Activated naive CD8-positive, alpha-beta T cell treated with anti-CD3 and anti-CD28 coated beads, Interleukin-2, amount 10 ng/mL, durations not matched to agents 7 days and 5 days (primary cell): ENCODE measurements around the gene SPECC1L. TPM values are rescaled to one million over a fixed set of nuclear protein-coding genes. Genes with fewer than 3 reads are reported as not detected.
A peak's percentile ranks its signal among the peaks of the same experiment; 100 is the strongest.

Source experiments
- ATAC-seq: fragments of 150-1000 bp; cut with Tn5 transposase; one replicate; pipeline ENCODE4 v1.10.0; 2021; ENCODE audit warnings: low read depth, moderate library complexity
- POLR2A ChIA-PET: fragments of 350-600 bp; sonication (Branson Sonifier 250); formaldehyde crosslinking; loops from one replicate; lab custom pipeline; 2021; ENCODE audit warnings: antibody characterized with exemption; lab: Charles Lee
- DNase-seq: peaks from one replicate; pipeline ENCODE4 v3.0.0; 2021
- H3K27ac Mint-ChIP-seq: one replicate; pipeline ENCODE4 v1.8.0; 2022; ENCODE audit warnings: mild to moderate bottlenecking, mixed read lengths
- H3K27me3 Mint-ChIP-seq: one replicate; pipeline ENCODE4 v1.8.0; 2022; ENCODE audit warnings: mild to moderate bottlenecking, moderate library complexity, mixed read lengths
- H3K36me3 Mint-ChIP-seq: one replicate; pipeline ENCODE4 v1.8.0; 2021; ENCODE audit warnings: mild to moderate bottlenecking, mixed read lengths
- H3K4me1 Mint-ChIP-seq: one replicate; pipeline ENCODE4 v1.8.0; 2021; ENCODE audit warnings: mixed read lengths
- H3K4me3 Mint-ChIP-seq: one replicate; pipeline ENCODE4 v1.8.0; 2022; ENCODE audit warnings: mild to moderate bottlenecking, moderate library complexity, mixed read lengths
- H3K9me3 Mint-ChIP-seq: one replicate; pipeline ENCODE4 v1.8.0; 2021; ENCODE audit warnings: mixed read lengths
- total RNA-seq, 2 experiments: library from RNA; stranded (reverse); gene quantifications; one replicate each; pipeline ENCODE4 v1.2.3, GENCODE V29; 2021

The SPECC1L gene
- total RNA-seq, 2 experiments from 2014 or later = 55.4 to 59.4 TPM

DNA sequence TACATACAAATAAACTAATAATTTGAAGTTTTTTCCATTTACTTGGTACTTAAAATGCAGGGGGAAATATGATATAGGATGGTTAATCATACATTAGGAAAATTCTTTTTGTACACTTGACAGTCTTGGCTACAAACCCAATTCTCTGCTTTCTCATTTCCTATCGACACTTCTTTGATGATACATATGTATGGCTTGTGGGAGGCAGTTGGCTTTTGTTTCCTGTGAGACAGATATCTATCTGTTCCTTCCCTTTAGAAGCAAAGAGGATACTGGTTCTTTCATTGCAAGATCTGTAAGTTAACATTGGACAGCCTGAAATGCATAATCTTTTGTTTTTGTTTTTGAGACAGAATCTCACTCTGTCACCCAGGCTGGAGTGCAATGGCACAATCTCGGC, 108.9 kb downstream of the SPECC1L start:
- peaks cover 37% of the 10 kb centered on the region for H3K36me3 Mint-ChIP-seq
- H3K27ac Mint-ChIP-seq = peak overlapping the region; percentile 83
- H3K27me3 Mint-ChIP-seq = no peaks in the 10 kb centered on the region
- POLR2A ChIA-PET = no interaction called here
- DNase-seq (no peak), ATAC-seq (peak; percentile 96)
- H3K4me1 Mint-ChIP-seq = peaks cover 22% of the 10 kb centered on the region
- H3K9me3 Mint-ChIP-seq = peaks cover 5% of the 10 kb centered on the region
- H3K4me3 Mint-ChIP-seq = peak overlapping the region; percentile 74

DNA sequence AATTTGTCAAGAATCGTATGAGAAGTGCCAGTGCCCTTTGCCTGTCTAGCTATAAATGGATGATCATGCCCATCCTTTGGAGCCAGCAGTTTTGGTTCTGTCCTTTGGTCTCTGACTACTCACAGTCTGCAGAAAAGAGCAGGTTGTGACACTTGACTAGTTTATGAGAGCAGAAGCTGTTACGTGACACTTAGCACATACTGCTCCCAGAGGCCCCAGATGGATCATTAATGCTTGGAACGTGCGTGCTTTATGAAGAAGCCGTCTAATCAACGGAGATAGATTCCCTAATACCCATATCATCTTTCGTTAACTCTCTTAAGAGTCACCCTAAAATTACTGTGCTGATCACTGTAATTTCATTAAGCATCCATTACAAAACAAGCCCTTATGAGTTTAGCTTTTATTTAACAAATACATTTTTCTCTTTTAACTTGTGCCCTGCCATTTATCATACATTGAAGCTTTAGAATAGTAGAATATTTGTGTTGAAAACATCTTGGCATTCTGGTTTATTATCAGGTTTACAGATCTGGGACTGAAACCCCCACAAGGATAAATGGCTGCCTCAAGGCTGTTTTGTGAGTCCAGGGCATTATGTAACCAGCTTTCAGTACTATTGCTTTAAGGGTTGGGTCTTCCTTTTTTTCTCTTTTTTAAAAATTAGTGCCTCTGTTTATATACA, 109.7 kb downstream of the SPECC1L start:
- Mint-ChIP-seq H3K9me3 (no peaks in the 10 kb centered on the region), H3K4me3 (peak overlapping the region; percentile 74), H3K27ac (peak overlapping the region; percentile 83), H3K27me3 (no peaks in the 10 kb centered on the region), H3K36me3 (peaks cover 30% of the 10 kb centered on the region), H3K4me1 (peaks cover 22% of the 10 kb centered on the region)
- no peak for ATAC-seq
- POLR2A ChIA-PET = no interaction called here
- no peak for DNase-seq

DNA sequence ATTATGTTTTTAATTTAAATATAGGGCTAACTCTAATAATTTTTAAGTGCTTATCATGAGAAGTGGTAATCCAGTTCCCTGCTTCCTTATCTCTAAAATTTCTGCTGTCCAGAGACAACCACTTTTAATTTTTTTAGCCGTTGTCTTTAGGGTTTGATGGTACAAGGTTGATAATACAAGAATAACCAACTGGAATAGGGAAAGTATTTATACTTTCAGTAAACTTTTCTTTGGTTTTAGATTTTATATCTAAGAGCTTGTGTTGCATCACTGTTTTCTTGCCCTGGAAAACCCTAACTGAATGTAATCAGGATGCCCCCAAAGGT, 110.2 kb downstream of the SPECC1L start:
- Mint-ChIP-seq H3K27ac (no peak overlapping the region), H3K27me3 (no peaks in the 10 kb centered on the region), H3K4me1 (peaks cover 22% of the 10 kb centered on the region), H3K36me3 (peaks cover 25% of the 10 kb centered on the region), H3K4me3 (no peak overlapping the region), H3K9me3 (no peaks in the 10 kb centered on the region)
- POLR2A ChIA-PET = no interaction called here
- DNase-seq (no peak), ATAC-seq (no peak)

DNA sequence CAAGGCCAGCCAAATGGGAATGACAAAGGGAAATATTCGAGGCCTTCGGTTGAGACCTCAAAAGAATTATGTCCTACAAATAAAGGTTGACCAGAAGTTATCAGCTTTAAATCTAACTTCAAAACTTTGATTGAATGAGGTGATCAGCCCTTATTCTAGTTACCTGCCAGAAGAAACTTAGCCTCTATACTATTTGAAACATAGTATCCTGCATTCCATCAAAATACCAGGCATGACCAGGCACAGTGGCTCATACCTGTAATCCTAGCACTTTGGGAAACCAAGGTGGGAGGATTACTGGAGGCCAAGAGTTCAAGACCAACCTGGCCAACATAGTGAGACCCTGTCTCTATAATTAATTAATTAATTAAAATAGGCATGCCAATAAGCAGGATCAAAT, 112.4 kb downstream of the SPECC1L start:
- ATAC-seq = no peak
- H3K9me3 Mint-ChIP-seq = no peaks in the 10 kb centered on the region
- no peak overlapping the region for H3K27ac Mint-ChIP-seq
- H3K4me3 Mint-ChIP-seq = no peak overlapping the region
- peaks cover 16% of the 10 kb centered on the region for H3K4me1 Mint-ChIP-seq
- H3K27me3 Mint-ChIP-seq = no peaks in the 10 kb centered on the region
- DNase-seq = no peak
- POLR2A ChIA-PET = interaction anchor here (0.7 kb wide), 1 partner anchor 17 kb away, joined by 4 read pairs; no protein-coding TSS in a partner anchor
- peaks cover 14% of the 10 kb centered on the region for H3K36me3 Mint-ChIP-seq

DNA sequence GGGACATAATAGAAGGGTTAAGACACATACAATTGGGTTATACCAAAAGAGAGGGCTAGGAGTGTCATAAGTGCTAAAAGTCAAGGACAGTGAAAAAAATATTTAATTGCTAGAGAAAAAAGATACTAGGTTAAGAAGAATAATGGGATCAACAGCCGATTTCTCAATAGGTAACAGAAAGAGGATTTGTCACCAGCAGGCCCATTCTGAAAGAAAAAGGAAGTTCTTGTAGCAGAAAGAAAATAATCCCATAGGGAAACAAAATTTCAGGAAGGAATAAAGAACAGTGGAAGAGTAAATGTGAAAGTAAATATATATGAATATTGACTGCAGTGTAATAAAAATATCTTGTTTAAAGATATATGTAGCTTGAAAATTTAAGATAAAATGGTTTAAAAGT, 113.5 kb downstream of the SPECC1L start:
- Mint-ChIP-seq H3K36me3 (peaks cover 16% of the 10 kb centered on the region), H3K4me1 (peaks cover 16% of the 10 kb centered on the region), H3K4me3 (no peak overlapping the region), H3K27me3 (no peaks in the 10 kb centered on the region), H3K27ac (no peak overlapping the region), H3K9me3 (no peaks in the 10 kb centered on the region)
- DNase-seq (no peak), ATAC-seq (no peak)
- POLR2A ChIA-PET = no interaction called here

DNA sequence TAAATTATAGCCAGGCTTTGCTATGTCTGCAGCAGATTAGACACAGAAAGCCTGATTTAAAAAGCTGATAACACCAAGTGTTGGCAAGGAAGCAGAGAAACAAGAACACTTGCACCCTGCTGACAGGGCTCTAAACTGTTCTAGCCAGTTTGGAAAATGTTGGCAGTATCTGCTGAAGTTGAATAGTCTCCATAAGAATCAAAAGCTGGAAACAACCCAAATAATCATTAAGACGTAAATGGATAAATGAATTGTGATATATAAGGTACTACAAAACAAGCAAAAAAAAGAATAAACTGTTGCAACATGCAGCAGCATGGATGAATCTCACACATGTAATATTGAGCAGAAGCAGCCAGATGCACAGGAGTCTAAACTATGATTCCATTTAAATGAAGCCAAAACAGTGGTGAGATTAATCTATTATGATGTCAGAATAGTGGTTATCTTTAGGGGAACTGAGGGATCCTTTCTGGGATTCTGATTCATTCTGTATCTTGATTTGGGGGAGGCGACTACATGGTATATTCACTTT, 116.4 kb downstream of the SPECC1L start:
- Mint-ChIP-seq H3K27me3 (no peaks in the 10 kb centered on the region), H3K27ac (no peak overlapping the region), H3K4me3 (no peak overlapping the region), H3K36me3 (peaks cover 19% of the 10 kb centered on the region), H3K4me1 (peaks cover 20% of the 10 kb centered on the region), H3K9me3 (no peaks in the 10 kb centered on the region)
- POLR2A ChIA-PET = no interaction called here
- DNase-seq (no peak), ATAC-seq (no peak)

DNA sequence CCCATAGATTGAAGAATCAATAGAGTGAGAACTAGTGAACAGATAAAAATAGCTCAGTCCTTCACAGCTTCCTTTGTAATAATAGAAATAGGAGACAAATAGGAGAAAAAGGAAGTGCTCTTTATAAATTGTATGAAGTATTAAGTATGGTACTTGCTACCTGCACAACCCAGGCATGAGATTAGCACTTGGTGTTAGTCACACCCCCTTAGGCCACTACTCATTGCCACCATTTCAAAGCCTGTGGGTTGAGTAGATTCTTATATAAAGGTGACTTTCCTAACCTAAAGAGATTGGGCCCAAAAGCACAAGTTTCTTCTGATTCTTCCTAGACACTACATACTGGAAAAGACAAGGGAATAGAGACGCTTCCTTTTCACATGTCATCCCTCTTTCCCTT, 119.0 kb downstream of the SPECC1L start:
- H3K36me3 Mint-ChIP-seq = peaks cover 26% of the 10 kb centered on the region
- ATAC-seq (no peak), DNase-seq (no peak)
- no peaks in the 10 kb centered on the region for H3K27me3 Mint-ChIP-seq
- H3K4me1 Mint-ChIP-seq = peaks cover 29% of the 10 kb centered on the region
- H3K4me3 Mint-ChIP-seq = no peak overlapping the region
- POLR2A ChIA-PET = no interaction called here
- H3K9me3 Mint-ChIP-seq = no peaks in the 10 kb centered on the region
- no peak overlapping the region for H3K27ac Mint-ChIP-seq

DNA sequence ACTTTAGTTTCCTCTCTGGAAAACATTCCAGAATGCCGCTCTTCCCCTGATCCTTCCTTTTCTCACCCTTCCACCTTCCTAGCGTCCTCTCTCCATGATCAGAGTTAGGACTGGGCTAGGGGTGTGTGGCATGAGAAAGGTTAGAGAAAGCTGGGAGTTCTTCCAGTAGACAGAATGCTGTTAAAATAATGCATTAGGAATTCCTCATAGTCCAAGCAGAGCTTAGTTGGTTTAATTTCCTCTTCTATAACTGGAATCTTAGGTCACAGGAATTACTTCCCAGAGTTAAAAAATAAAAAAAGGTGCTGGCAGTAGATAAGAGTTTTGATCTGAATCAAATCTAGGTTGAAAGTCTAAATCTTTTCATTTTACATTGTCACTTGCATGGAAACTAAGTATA, 119.5 kb downstream of the SPECC1L start:
- DNase-seq (no peak), ATAC-seq (no peak)
- Mint-ChIP-seq H3K4me3 (no peak overlapping the region), H3K27me3 (no peaks in the 10 kb centered on the region), H3K4me1 (peaks cover 29% of the 10 kb centered on the region), H3K27ac (peak overlapping the region; percentile 50), H3K36me3 (peaks cover 27% of the 10 kb centered on the region), H3K9me3 (no peaks in the 10 kb centered on the region)
- POLR2A ChIA-PET = no interaction called here

DNA sequence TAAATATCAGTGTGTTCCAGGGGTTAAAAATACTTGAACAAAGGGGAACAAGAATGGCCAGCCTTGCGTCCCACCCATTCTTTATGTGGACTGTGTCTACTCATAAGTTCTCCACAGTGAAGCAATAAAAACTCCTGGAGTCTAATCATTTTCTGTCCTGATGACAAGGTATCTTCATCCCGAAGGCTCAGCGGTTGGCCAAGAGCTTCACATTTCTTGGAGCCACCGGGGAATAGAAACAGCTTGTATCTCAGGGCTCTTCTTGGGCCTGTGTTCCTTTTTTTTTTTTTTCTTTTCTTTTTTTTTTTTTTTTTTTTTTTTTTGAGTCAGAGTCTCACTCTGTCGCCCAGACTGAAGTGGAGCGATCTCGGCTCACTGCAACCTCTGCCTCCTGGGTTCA, 119.9 kb downstream of the SPECC1L start:
- DNase-seq = no peak
- POLR2A ChIA-PET = no interaction called here
- H3K27me3 Mint-ChIP-seq = no peaks in the 10 kb centered on the region
- H3K27ac Mint-ChIP-seq = no peak overlapping the region
- no peak overlapping the region for H3K4me3 Mint-ChIP-seq
- ATAC-seq = no peak
- H3K4me1 Mint-ChIP-seq = peaks cover 29% of the 10 kb centered on the region
- H3K36me3 Mint-ChIP-seq = peaks cover 29% of the 10 kb centered on the region
- H3K9me3 Mint-ChIP-seq = no peaks in the 10 kb centered on the region

DNA sequence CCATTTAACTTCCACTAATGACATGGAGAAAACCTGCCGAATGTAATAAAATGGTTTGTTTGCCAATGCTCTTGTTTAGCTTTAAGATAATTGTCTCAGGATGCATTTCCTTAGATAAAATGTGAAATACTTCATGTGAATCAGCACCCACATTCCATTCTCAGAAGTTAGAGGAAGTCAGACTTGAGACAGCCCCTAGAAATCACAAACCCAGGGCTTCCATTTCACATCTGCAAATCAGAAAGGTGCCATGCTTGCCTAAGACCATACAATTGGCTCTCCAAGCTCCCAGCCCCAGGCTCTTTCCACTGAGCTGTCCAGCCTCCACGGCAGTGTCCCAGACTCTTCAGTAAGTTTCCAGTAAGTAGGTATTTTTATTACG, 121.2 kb downstream of the SPECC1L start:
- peak; percentile 80 for ATAC-seq
- Mint-ChIP-seq H3K36me3 (peaks cover 36% of the 10 kb centered on the region), H3K4me3 (peak overlapping the region; percentile 61), H3K27ac (peak overlapping the region; percentile 73), H3K4me1 (peaks cover 29% of the 10 kb centered on the region), H3K27me3 (no peaks in the 10 kb centered on the region), H3K9me3 (no peaks in the 10 kb centered on the region)
- POLR2A ChIA-PET = interaction anchor here (1.1 kb wide), 1 partner anchor 9 kb away, joined by 3 read pairs; no protein-coding TSS in a partner anchor
- DNase-seq = no peak

DNA sequence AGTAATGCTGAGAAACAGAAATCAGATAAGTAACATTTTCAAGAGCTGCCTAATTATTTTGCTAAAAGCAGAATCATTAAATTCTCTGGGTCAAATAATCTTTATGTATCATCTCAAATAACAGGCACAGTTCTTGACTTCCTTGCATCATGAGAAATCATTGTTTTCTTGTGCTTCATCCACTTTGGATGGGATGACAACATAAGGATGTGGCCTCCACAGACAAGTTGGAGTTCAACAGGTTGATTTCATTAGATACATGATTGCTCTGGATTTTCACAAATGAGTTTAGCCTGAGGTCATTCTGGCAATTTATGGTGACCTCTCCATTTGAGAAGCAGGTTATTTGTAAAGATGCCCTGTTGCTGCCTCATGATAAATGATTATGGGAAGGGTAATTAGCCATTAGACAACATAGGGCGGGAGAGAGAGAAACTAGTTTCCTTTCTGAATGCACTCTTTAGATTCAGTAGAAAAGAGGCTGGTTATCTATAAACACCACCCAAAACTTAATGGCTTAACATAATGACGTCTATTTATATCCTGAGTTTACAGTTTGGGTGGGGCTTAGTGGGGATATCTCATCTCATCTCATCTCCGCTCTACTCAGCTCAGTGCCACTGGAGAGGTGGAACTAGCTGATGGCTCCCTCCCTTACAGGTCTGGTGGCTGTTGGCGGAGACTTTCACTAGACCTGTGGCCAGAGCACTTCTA, 121.7 kb downstream of the SPECC1L start:
- H3K36me3 Mint-ChIP-seq = peaks cover 34% of the 10 kb centered on the region
- H3K9me3 Mint-ChIP-seq = no peaks in the 10 kb centered on the region
- H3K27ac Mint-ChIP-seq = peak overlapping the region; percentile 73
- ATAC-seq (no peak), DNase-seq (no peak)
- H3K27me3 Mint-ChIP-seq = no peaks in the 10 kb centered on the region
- H3K4me3 Mint-ChIP-seq = peak overlapping the region; percentile 61
- POLR2A ChIA-PET = interaction anchor here (1.1 kb wide), 1 partner anchor 9 kb away, joined by 3 read pairs; no protein-coding TSS in a partner anchor
- peaks cover 29% of the 10 kb centered on the region for H3K4me1 Mint-ChIP-seq

DNA sequence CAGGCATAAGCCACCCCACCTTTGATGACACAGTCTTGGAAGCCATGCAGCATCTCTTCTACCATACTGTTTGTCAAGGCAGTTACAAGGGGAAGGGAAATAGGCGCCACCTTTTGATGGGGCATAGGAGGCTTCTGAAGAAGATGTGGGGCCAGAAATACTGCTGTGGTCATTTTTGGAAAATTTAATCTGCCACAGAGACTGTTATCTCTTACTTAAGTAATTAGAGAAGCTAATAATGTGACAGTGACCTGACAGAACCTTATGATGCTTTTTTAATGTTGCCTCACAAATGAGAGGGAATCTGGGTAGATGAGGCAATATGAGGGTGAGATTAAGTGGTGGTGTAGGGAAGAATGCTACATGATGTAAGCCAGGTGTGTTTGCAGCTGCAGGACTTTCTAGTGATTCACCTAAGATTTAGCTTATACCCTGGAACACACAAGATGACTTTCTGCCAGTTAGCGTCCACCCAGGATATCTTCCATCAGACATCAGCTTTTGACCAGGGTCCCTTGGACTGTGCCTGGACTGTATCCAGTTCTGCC, 122.5 kb downstream of the SPECC1L start:
- POLR2A ChIA-PET = interaction anchor here (0.5 to 0.9 kb wide), 3 partner anchors 14 to 122 kb away, joined by 3 read pairs; partner anchors contain the start of gene SPECC1L

DNA sequence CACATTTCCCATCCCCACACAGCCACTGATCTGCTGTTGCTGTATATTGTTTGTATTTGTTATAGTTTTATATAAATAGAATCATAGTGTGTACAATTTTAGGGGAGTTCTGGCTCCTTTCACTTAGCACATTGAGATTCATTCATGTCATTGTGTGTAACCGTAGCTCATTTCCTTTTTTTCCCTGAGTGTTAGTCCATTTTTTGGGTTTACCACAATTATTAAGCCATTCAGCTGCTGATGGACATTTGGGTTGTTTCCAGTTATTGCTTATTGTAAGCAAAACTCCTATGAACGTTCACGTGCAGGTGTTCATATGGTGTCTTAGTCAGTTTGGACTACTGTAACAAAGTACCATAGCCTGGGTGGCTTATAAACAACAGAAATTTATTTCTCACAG, 123.2 kb downstream of the SPECC1L start:
- H3K4me3 Mint-ChIP-seq = no peak overlapping the region
- H3K4me1 Mint-ChIP-seq = peaks cover 42% of the 10 kb centered on the region
- no peak for ATAC-seq
- H3K27me3 Mint-ChIP-seq = no peaks in the 10 kb centered on the region
- no peak overlapping the region for H3K27ac Mint-ChIP-seq
- POLR2A ChIA-PET = interaction anchor here (0.8 to 0.9 kb wide), 2 partner anchors 13 to 123 kb away, joined by 3 read pairs; partner anchors contain the start of gene SPECC1L
- no peak for DNase-seq
- H3K36me3 Mint-ChIP-seq = peaks cover 42% of the 10 kb centered on the region
- H3K9me3 Mint-ChIP-seq = no peaks in the 10 kb centered on the region

More for the DNA sequence above, 122.5 kb downstream of the SPECC1L start:
- Mint-ChIP-seq H3K27ac (peak overlapping the region; percentile 73), H3K27me3 (no peaks in the 10 kb centered on the region), H3K4me1 (peaks cover 34% of the 10 kb centered on the region), H3K36me3 (peaks cover 38% of the 10 kb centered on the region), H3K9me3 (no peaks in the 10 kb centered on the region), H3K4me3 (no peak overlapping the region)
- no peak for DNase-seq
- ATAC-seq = no peak
